GM12878 (cell line): ENCODE measurements around the gene CLEC17A. TPM values are rescaled to one million over a fixed set of nuclear protein-coding genes. Genes with fewer than 3 reads are reported as not detected.
A peak's percentile ranks its signal among the peaks of the same experiment; 100 is the strongest.

Experiments
- BCL3 ChIP-seq: IDR thresholded peaks from 2 replicates; pipeline ENCODE4 v1.6.1; 2011; ENCODE audit warnings: borderline replicate concordance, low read depth, mild to moderate bottlenecking, moderate library complexity, low read length; ENCODE audit not compliant: insufficient read depth, poor library complexity, severe bottlenecking
- BMI1 ChIP-seq: fragments of 450-650 bp; IDR thresholded peaks from 2 replicates; pipeline ENCODE4 v1.6.1; 2016; ENCODE audit warnings: mild to moderate bottlenecking, moderate library complexity, borderline replicate concordance
- CEBPZ ChIP-seq: fragments of 150-350 bp; IDR thresholded peaks from 2 replicates; pipeline ENCODE4 v1.6.1; 2016; ENCODE audit warnings: low read depth, low read length
- CHD2 ChIP-seq: IDR thresholded peaks from 2 replicates; pipeline ENCODE4 v1.6.1; 2011; ENCODE audit warnings: low read depth, low read length, improper control_type of control experiment, borderline replicate concordance
- CREM ChIP-seq: IDR thresholded peaks from 2 replicates; pipeline ENCODE4 v1.6.1; 2014; ENCODE audit warnings: antibody characterized with exemption, low read depth
- E4F1 ChIP-seq: fragments of 450-650 bp; IDR thresholded peaks from 2 replicates; pipeline ENCODE4 v1.6.1; 2018; ENCODE audit warnings: borderline replicate concordance, mild to moderate bottlenecking; ENCODE audit not compliant: partially characterized antibody
- EP300 ChIP-seq, 2 experiments: fragments of 150-350 bp in 1 of 2; IDR thresholded peaks; 2 replicates each; pipeline ENCODE4 v1.6.1; 2011 to 2012; ENCODE audit warnings: low read depth in 2 of 2, low read length in 2 of 2, borderline replicate concordance in 1 of 2, improper control_type of control experiment in 1 of 2, inconsistent platforms in 1 of 2; ENCODE audit not compliant: control insufficient read depth in 1 of 2
- JUNB ChIP-seq: IDR thresholded peaks from 2 replicates; pipeline ENCODE4 v1.6.1; 2016; ENCODE audit warnings: antibody characterized with exemption, mild to moderate bottlenecking
- MTA2 ChIP-seq: fragments of 450-650 bp; IDR thresholded peaks from 2 replicates; pipeline ENCODE4 v1.6.1; 2016; ENCODE audit warnings: low read depth, mild to moderate bottlenecking, moderate library complexity
- NFXL1 ChIP-seq: fragments of 450-650 bp; IDR thresholded peaks from 2 replicates; pipeline ENCODE4 v1.6.1; 2017; ENCODE audit warnings: antibody characterized with exemption, mild to moderate bottlenecking, borderline replicate concordance
- NRF1 ChIP-seq: conservative IDR thresholded peaks from 2 replicates; pipeline ENCODE4 v1.6.1; 2011; ENCODE audit warnings: mild to moderate bottlenecking, low read depth, low read length, improper control_type of control experiment
- POLR2AphosphoS5 ChIP-seq: IDR thresholded peaks from 2 replicates; pipeline ENCODE4 v1.6.1; 2011; ENCODE audit warnings: mild to moderate bottlenecking, low read length, inconsistent platforms
- RAD51 ChIP-seq: fragments of 450-650 bp; IDR thresholded peaks from 2 replicates; pipeline ENCODE4 v1.6.1; 2016; ENCODE audit warnings: moderate library complexity, mild to moderate bottlenecking, inconsistent platforms
- RB1 ChIP-seq: fragments of 450-650 bp; formaldehyde crosslinking; IDR thresholded peaks from 2 replicates; pipeline ENCODE4 v1.6.1; 2017; ENCODE audit warnings: mild to moderate bottlenecking, borderline replicate concordance
- RBBP5 ChIP-seq: fragments of 200-600 bp; sonication (generic); conservative IDR thresholded peaks from 2 replicates; pipeline ENCODE4 v1.6.1; 2016
- SKIL ChIP-seq: fragments of 450-650 bp; IDR thresholded peaks from 2 replicates; pipeline ENCODE4 v1.6.1; 2017; ENCODE audit warnings: mild to moderate bottlenecking, low read depth, inconsistent platforms; ENCODE audit not compliant: poor library complexity, severe bottlenecking
- SREBF1 ChIP-seq: IDR thresholded peaks from 2 replicates; pipeline ENCODE4 v1.6.1; 2012; ENCODE audit warnings: mild to moderate bottlenecking, low read length
- SRF ChIP-seq, 2 experiments: IDR thresholded peaks; 2 replicates each; pipeline ENCODE4 v1.6.1; 2011; ENCODE audit warnings: low read depth in 2 of 2, low read length in 2 of 2, mild to moderate bottlenecking in 1 of 2, moderate library complexity in 1 of 2
- YBX1 ChIP-seq: fragments of 450-650 bp; IDR thresholded peaks from 2 replicates; pipeline ENCODE4 v1.6.1; 2016; ENCODE audit warnings: antibody characterized with exemption
- ZSCAN29 ChIP-seq: fragments of 450-650 bp; IDR thresholded peaks from 2 replicates; pipeline ENCODE4 v1.6.1; 2017; ENCODE audit warnings: mild to moderate bottlenecking, moderate library complexity
- polyA plus RNA-seq, 11 experiments: library from polyadenylated mRNA; depleted of rRNA in 4 of 11; unstranded in 6 of 11; stranded (reverse) in 5 of 11; fragments of >200 nt; fragmentation: Nextera tagmentation in 4 of 11; fragmentation: Illumina TruSeq in 1 of 11; extraction: Ambion mirVana in 4 of 11; extraction: Trizol in 1 of 11; gene quantifications; 1 replicate in 1 of 11; 2 replicates in 10 of 11; pipeline versions ENCODE4 v1.2.1 to v1.2.3, GENCODE V29; 2011 to 2016; ENCODE audit warnings: inconsistent platforms in 2 of 11, missing spikeins in 2 of 11, low read depth in 1 of 11
- total RNA-seq, 4 experiments: library from RNA; depleted of rRNA in 3 of 4; stranded (reverse); fragments of >200 nt in 3 of 4; fragmentation: Illumina TruSeq in 1 of 4; extraction: Trizol in 1 of 4; gene quantifications; 2 replicates each; pipeline versions ENCODE4 v1.2.1 to v1.2.3, GENCODE V29; 2013 to 2021

The CLEC17A gene
- total and polyA plus RNA-seq, 10 of the 15 experiments (the other 5 are each of a cell fraction or from before 2014, with no cell fraction given), result 12.9 to 131 (median 97.3) TPM

- TF ChIP-seq EP300 (IDR thresholded peaks at IDR 0.05; ENCODE audit: borderline replicate concordance in 1 of 2, control insufficient read depth in 1 of 2, low read depth in 2 of 2, low read length in 2 of 2) (peak; percentile 80 to 86), SRF (IDR thresholded peaks at IDR 0.05; ENCODE audit: low read depth in 2 of 2, low read length in 2 of 2) (no peak), YBX1 (no peak), NRF1 (no peak), JUNB (no peak; the same call in 1 of the 2 replicates), E4F1 (peak; percentile 44), BMI1 (peak; percentile 68; the same call in 1 of the 2 replicates), RB1 (0 out of 2 replicates have a peak, but pooled peaks have one; percentile 36), SREBF1 (no peak), BCL3 (peak; percentile 66), RAD51 (peak; percentile 88), CEBPZ (no peak), NFXL1 (no peak), SKIL (peak; percentile 97), CREM (peak; percentile 71), POLR2AphosphoS5 (peak; percentile 98), MTA2 (peak; percentile 90), ZSCAN29 (no peak), RBBP5 (no peak), CHD2 (0 out of 2 replicates have a peak, but pooled peaks have one; percentile 45)
These were observed at the start of gene CLEC17A (continued) for GRCh38 chr19:14582894-14583340.
